Measurements from ENCODE around the gene ZSWIM6.

GRCh38 chr5:61402244-61402823 lies 70.3 kb downstream of the ZSWIM6 start:
- no peak for TF ChIP-seq CTCF (IDR thresholded peaks at IDR 0.05)
- TF ChIP-seq POLR2AphosphoS5 (IDR thresholded peaks at IDR 0.05) = no peak

Measured in stomach (tissue), 4 donors.